RWPE2 (cell line): ENCODE results near the gene GALNT2.

Source experiments
- ATAC-seq: fragments of 200-7000 bp; cut with Tn5 transposase; 3 replicates; pipeline ENCODE4 v1.9.1; 2021; ENCODE audit warnings: low read depth
- DNase-seq: peaks from one replicate; pipeline ENCODE4 v3.0.0-alpha.2; 2020; ENCODE audit warnings: low spot score
- H3K27ac ChIP-seq: fragments of 450-650 bp; 2 replicates; pipeline ENCODE4 v1.5.1; 2017; ENCODE audit warnings: mild to moderate bottlenecking; ENCODE audit not compliant: poor library complexity, severe bottlenecking
- H3K27me3 ChIP-seq: fragments of 250-450 bp; sonication (Bioruptor Pico); 2 replicates; pipeline ENCODE4 v1.5.1; 2021; ENCODE audit warnings: mild to moderate bottlenecking, moderate library complexity; ENCODE audit not compliant: insufficient read depth, poor library complexity, severe bottlenecking
- H3K36me3 ChIP-seq: fragments of 250-450 bp; sonication (Bioruptor Pico); 2 replicates; pipeline ENCODE4 v1.5.1; 2020; ENCODE audit warnings: low read depth, mild to moderate bottlenecking, moderate library complexity
- H3K4me1 ChIP-seq: fragments of 250-450 bp; sonication (Bioruptor Pico); 2 replicates; pipeline ENCODE4 v1.5.1; 2021; ENCODE audit warnings: mild to moderate bottlenecking, moderate library complexity; ENCODE audit not compliant: insufficient read depth, poor library complexity, severe bottlenecking
- H3K4me3 ChIP-seq: fragments of 250-450 bp; sonication (Bioruptor Pico); 2 replicates; pipeline ENCODE4 v1.5.1; 2021; ENCODE audit warnings: mild to moderate bottlenecking, moderate library complexity; ENCODE audit not compliant: severe bottlenecking
- H3K9me3 ChIP-seq: fragments of 250-450 bp; sonication (Bioruptor Pico); 2 replicates; pipeline ENCODE4 v1.5.1; 2021; ENCODE audit warnings: mild to moderate bottlenecking, moderate library complexity; ENCODE audit not compliant: severe bottlenecking
- CTCF ChIP-seq: fragments of 450-650 bp; IDR thresholded peaks from one replicate; pipeline ENCODE4 v1.5.1; 2017; ENCODE audit warnings: mild to moderate bottlenecking, moderate library complexity; ENCODE audit not compliant: poor library complexity, severe bottlenecking

The GALNT2 gene

GRCh38 chr1:230211436-230212145 is 144.6 kb downstream of the GALNT2 start:
- H3K36me3 ChIP-seq: no peaks in the 10 kb centered on the region

GRCh38 chr1:230212405-230212936 is 145.4 kb downstream of the GALNT2 start:
- Histone ChIP-seq H3K36me3 (no peaks in the 10 kb centered on the region), H3K4me1 (no peaks in the 10 kb centered on the region), H3K4me3 (no peak overlapping the region), H3K9me3 (no peaks in the 10 kb centered on the region), H3K27me3 (no peaks in the 10 kb centered on the region), H3K27ac (no peak overlapping the region)
- DNase-seq (no peak), ATAC-seq (no peak)
- no peak for TF ChIP-seq CTCF

More at GRCh38 chr1:230211436-230212145, 144.6 kb downstream of the GALNT2 start:
- no peaks in the 10 kb centered on the region for H3K4me1 ChIP-seq
- H3K27me3 ChIP-seq: no peaks in the 10 kb centered on the region
- TF ChIP-seq CTCF: no peak
- H3K27ac ChIP-seq: no peak overlapping the region
- ATAC-seq: no peak
- no peaks in the 10 kb centered on the region for H3K9me3 ChIP-seq
- no peak for DNase-seq
- no peak overlapping the region for H3K4me3 ChIP-seq

- ATAC-seq (no peak), DNase-seq (no peak)
- H3K27me3 ChIP-seq: no peaks in the 10 kb centered on the region
- no peaks in the 10 kb centered on the region for H3K36me3 ChIP-seq
- H3K27ac ChIP-seq: no peak overlapping the region
- TF ChIP-seq CTCF: no peak
- H3K4me1 ChIP-seq: no peaks in the 10 kb centered on the region
- H3K9me3 ChIP-seq: no peaks in the 10 kb centered on the region
- no peak overlapping the region for H3K4me3 ChIP-seq
Measured at GRCh38 chr1:230215031-230215430, 148.0 kb downstream of the GALNT2 start.

GRCh38 chr1:230215529-230215928 is 148.5 kb downstream of the GALNT2 start:
- no peak overlapping the region for H3K27ac ChIP-seq
- H3K27me3 ChIP-seq: no peaks in the 10 kb centered on the region
- H3K4me3 ChIP-seq: no peak overlapping the region
- H3K36me3 ChIP-seq: no peaks in the 10 kb centered on the region
- ATAC-seq (no peak), DNase-seq (no peak)
- H3K4me1 ChIP-seq: no peaks in the 10 kb centered on the region
- no peaks in the 10 kb centered on the region for H3K9me3 ChIP-seq
- no peak for TF ChIP-seq CTCF

- Histone ChIP-seq H3K27me3 (no peaks in the 10 kb centered on the region), H3K4me3 (no peak overlapping the region), H3K36me3 (no peaks in the 10 kb centered on the region), H3K9me3 (no peaks in the 10 kb centered on the region), H3K27ac (no peak overlapping the region), H3K4me1 (no peaks in the 10 kb centered on the region)
- ATAC-seq (no peak), DNase-seq (no peak)
- TF ChIP-seq CTCF: no peak
Measured at GRCh38 chr1:230216896-230217295, 149.9 kb downstream of the GALNT2 start.
